GM15510 (cell line): ENCODE measurements around the gene CETN1.

Experiments
- POLR2A ChIP-seq: IDR thresholded peaks from 3 replicates; pipeline ENCODE4 v1.6.1; 2011; ENCODE audit warnings: borderline replicate concordance; ENCODE audit not compliant: insufficient read length; ENCODE audit errors: extremely low read depth

The CETN1 gene

DNA sequence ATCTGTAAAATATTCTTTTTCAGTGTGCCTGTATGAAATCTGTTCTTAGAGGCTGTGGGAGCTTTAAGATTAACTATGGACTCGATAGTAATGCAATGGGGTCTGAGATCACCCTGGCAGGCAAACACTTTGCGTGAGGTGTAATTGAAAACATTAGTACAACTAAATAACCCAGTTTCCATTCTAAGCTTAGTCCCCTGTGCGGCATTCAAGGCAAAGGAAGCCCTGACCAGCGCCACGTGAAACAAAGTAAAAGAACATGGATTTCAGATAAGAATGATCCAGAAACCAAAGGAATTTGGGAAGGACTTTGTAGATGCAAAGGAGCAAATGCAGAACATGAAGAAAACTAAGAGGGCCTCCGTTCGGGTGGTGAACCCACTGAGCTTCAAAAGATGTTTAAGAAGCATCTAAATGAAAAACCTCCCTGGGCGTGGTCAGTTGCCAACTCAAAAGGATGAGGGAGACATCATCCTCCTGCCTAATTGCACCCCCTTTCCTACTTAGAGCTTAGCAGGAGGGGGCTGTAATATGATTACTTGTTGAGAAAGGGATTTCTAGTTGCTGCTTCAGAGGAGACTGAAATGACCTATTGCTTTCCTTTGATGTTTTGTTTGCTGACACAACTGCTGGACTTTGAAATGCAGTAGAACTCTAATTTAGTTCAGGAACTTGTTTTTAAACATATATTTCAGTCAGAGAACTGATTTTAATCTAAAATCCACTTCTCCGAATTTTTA lies 7.9 kb upstream of the CETN1 start:
- TF ChIP-seq POLR2A = no peak

DNA sequence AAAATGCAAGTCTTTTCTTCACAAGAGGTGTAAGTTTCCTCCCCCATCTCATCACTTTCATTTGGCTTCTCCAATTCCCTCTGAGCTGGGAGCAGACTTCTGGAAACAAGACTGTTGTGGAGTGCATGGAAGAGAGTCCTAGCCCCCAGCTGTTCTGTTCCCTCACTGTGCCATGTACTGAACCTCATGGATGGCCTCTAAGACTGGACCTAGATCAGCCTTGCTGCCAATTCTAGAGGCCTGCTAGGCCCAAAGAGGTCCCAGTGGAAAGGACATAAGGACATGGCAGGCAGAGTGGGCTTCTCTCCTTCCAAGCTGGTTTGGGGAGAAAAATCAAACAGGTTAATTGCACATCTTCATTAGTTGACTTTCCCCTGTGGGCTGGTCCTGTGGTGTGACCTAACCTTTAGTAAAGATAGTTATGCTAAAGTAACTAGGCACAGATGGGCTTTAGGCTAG lies 7.3 kb upstream of the CETN1 start:
- no peak for TF ChIP-seq POLR2A

DNA sequence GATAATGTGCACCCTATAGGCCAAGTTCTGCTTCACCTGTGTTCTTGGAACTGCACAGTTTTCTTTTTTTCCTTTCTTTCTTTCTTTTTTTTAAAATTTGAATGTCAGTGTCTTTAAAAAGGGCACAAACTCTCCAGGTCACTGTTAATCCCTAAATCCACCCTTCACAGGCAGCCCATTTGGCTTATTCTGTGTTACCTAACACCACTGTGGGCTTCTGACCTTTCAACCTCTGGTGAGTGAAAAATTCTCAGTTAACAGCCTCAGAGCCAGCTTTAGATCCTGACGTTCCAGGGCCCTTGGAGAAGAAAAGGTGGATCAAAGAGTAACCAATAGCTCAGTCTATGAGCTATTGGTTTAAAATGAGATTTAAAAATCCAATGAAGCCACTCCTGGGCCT lies 6.8 kb upstream of the CETN1 start:
- TF ChIP-seq POLR2A = no peak

DNA sequence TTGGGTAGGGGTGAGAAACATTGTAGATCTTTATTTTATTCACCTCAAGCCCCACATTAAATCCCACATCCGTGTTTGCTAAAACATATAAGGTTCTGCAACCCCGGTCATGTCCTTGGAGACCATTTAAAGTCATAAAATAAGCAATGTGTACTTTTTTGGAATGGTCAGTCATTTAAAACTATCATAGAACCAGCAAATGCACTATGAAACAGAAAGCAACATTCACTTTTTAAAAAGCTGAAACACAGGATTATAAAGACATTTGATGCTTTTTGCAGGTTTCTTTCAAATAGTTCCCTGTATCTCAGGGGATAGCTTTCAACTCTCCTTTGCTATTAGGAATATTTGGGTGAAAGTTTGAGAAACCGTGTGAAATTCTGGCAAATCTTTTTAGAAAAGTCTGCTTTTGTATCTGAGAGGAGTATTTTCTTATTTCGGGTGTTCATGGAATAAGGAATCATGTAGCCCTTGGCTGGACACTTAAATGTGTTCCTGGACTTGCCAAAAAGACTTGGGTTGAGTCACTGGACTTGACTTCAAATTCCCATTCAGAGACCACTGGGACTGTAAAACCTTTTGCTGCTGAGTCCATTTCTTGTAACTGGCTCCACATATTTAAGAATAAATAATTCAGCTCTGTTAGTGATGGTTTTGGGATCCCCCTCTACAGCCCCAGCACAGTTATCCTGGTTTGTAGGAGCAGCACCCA lies 5.9 kb upstream of the CETN1 start:
- TF ChIP-seq POLR2A = no peak

DNA sequence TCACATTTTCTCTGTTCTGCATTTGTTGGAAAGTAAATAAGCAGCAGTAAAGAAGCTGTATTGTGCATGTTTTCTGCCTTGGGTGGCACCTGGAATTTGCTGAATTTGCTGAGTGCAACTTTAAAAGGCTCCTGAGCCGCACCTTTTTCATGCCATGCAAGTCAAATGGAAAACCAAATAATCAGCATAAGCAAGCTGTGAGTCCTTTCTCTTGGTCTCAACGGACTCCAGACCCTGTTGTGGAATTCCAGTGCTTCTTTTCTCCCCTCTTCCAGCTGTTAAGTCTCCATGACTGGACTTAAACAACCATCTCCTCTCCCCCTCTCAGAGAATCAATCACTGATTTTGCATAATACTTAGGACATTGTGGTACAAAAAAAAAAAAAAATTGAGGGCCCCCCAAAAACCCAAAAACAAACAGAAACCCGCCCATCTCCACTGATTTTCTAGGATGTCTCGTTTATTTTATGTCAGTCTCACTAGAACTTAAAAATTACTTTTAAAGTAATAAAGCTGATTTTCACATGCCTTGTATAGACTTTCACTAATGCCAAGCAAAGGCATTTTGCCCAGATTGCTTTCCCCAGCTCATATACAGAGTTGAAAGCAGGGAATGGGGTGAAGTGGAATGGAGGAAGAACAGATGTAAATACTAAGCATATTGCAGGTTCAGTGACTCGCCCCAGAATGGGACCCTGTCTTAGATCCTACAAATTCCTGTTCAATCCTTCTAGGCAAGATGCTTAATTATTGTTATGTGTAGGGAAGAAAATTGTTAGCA lies 5.1 kb upstream of the CETN1 start:
- no peak for TF ChIP-seq POLR2A

DNA sequence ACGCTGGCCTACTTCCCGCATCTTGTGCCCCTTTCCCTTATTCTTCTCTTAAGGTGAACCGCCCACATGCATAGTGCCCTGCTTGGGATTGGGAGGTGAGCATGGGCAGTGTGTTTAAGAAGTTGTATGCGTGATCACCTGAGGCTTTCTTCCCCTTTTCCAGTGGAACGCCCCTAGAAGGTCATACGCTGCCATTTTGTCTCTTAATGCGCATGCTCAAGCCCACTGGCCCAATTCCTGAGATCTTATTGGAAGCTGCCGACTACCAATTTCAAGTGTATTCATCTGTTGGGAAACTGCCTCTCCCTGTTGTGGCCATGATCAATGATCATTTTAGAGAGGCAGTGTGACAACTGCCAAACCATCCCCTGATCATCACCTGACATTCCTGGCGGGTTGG lies 3.3 kb upstream of the CETN1 start:
- no peak for TF ChIP-seq POLR2A

DNA sequence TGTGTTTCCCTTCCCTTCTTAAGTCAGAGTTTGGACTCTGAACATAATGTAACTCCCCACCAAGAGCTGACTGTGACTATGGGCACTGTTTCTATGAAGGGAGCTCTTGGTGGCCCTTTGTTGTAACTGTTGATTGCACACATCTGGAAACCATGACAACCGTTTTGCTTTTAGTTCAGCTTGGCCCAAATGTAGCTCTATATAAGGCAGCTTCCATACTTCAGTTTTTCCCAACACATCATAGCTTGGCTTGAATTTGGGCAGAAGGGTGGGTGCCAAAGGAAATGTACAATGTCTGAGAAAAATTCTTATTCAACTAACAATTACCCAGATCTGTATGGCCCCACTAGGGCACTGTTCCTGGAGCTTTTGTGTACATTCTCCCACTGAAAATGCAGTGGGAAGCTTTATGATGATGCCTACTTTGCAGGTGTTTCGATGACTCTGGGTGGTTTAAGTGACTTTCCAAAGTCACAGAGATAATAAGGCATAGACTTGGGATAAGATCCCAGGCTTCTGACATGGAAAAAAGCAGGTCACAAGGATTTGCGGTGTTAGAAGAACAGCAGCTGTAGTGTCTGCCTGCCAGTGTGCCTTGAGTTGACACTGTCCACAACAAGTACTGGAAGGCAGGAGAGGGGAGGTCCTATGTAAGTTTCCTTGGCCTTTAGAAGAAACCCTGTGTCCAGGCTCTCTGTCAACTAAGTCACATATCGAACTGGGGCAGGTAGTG lies 2.4 kb upstream of the CETN1 start:
- TF ChIP-seq POLR2A = no peak

DNA sequence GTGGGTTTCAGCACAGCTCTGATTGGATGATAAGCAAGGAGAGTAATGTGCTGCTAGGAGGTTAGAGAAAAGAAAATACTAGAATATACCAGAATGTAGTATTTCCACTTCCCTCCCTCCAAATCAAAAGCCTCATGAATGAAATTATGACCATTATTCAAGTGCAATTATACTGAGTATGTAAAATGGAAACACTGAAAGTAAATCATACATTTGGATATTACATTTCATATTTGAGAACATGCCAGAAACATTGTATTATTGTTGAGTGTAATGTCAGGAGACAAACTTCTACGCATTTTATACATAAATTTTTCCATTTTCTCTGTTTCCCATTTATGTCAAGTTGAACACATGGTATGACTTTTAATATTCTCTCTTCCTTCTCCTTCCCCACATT lies 942 bp upstream of the CETN1 start:
- no peak for TF ChIP-seq POLR2A

DNA sequence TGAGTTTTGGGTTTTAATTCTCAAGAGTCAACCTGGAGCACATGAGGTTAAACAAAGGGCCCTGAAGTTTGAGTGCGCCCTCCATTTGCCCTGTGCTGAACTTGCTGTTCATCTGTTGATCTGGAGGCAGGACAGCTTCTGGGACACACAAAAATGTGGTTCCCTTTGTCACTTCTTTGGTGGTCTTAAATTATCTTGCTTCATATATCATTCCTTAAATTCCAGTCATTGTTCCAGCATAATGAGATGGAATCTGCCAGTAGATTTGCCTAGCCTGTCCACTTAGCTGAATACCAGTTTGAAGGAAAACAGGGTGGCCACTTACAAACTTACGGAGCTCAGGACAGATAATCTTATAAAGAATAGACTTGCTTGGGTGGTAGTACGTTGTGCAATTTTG lies 916 bp downstream of the CETN1 start:
- TF ChIP-seq POLR2A = no peak

DNA sequence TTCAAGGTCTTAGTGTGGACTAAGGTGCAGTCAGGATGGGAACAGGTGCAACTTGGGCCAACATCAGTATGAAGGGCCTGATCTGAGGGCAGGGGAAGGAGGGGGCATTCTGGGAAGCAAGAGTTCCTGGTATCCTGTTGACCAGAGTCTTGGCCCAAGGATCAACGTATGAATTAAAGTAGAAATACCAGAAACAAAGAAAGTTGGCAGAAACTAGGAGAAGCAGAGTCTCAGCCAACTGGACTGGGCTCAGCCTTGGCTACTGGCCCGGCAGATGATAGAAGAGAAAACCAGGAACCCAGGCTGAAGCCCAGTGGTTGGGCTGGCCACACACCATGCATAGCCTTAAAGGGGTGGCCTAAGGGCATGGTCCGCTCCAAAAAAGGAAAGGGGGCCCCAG lies 2.3 kb downstream of the CETN1 start:
- TF ChIP-seq POLR2A = no peak

DNA sequence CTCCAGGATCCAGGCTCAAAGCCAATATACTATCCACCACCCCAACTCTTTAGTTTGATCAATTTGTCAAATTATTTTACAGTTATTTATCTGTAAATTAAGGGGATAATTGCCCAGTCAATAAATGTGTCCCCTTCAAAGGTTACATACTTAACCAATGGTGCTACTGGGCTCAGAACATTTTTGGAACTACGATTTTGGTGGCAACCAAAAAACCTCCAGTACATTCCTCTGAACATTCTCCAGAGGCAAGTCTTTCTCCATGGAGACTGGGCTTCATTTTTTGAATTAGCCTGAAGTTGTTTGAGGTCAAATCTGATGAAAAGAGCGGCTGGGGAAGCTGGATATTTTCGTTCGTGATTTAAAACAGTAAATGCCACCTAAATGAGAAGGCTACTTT lies 14.9 kb downstream of the CETN1 start:
- TF ChIP-seq POLR2A = no peak

DNA sequence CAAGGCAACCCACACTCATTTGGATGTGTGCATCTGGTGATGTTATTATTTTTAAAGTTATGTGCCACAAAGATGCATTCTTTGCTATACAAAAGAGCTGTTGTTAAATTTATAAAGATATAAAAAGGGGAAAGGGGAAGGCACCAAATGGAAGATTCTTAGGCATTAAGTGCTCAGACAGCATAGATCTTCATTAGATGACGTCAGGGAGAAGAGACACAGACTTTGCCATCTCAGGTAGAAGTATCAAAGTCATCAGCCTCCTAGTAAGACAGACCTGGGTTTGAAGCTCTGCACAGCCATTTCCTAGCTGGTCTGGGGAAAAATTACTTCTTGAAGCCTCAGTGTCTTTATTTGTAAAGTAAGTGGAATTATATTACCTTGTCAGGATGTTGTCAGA lies 15.4 kb downstream of the CETN1 start:
- TF ChIP-seq POLR2A = no peak

DNA sequence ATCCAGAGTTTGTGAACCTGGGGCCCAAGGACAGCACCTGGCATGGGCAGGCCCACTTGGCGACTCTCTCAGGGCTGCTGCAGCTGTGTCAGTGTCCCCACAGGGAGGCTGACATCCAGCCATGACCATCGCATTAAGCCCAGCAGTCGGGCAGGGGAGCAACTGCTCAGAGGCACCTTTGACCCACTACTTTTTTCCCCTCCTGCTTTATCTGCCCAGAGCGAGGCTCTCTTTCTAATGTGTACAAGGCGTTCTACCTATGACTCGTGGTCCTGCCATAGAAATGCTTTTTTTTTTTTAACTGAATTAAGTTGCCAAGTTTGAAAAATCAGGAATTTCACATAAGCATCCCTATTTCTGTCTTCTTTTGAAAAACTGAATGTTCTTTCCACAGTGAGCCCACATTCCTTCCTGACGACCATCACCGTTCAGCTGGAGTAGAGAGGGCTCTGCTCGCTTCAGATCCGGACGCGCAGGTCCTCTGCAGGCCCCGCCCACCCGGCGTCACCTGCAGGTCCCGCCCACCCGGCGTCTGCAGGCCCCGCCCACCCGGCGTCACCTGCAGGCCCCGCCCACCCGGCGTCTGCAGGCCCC lies 16.2 kb downstream of the CETN1 start:
- TF ChIP-seq POLR2A = no peak

DNA sequence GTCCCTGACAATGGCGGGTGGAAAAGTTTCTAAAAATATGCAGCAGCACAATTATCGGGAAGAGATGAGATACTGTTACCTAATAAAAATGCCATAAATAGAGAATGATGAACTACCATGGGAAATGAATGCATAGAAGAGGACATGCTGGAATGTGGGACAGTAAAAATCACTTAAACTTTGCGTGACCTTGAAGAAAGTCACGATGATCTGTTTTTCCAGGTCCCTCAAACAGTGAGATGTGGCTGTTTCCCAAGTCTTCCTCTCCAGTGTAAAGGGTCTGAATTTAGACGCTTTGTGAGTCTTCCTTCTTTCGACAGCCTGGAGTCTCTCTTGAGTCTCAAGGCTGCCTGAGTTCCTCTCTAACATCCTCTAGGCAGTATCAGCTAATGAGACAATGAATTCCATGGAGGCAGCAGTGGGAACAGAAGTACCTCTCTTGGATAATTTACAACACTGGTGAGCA lies 18.0 kb downstream of the CETN1 start:
- TF ChIP-seq POLR2A = no peak

DNA sequence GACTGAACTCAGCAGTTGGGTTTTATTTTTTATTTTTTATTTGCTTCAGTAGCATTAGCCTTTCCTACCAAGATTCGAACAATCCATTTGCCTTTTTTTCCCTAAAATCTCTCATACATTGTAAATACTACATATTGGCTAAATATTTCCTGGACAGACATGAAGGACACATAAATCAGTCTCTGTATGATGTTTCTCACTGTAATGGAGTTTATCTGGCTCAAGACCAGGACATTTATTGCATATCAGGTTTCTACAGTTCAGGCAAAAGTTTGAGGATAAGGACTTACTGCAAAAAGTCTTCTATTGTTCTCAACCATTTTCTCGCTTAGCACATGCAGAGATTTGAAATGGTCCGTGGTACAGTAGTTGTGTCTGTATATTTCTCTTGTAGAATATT lies 19.9 kb downstream of the CETN1 start:
- no peak for TF ChIP-seq POLR2A

DNA sequence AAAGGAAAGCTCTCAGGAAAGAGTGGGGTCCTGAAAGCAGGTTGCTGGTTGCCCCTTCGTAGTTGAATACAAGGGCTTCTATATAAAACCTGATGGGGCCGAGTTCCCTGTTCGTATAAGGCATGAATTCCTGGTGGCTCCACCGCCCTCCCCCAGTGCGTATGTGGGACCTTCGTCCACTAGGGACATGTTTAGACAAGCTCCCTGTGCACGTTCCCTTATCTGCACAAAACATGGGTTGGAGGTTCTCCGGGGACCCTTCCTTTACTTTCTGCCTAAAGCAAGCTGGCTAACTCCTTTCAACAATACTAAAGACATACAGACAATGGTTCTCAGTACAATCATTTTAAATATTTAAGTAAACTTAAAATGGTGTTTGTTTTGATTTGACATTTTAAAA lies 24.6 kb downstream of the CETN1 start:
- TF ChIP-seq POLR2A = no peak
